Karpas-422 (cell line): ENCODE results near the gene KRI1. TPM values are rescaled to one million over a fixed set of nuclear protein-coding genes. Genes with fewer than 3 reads are reported as not detected.
A peak's percentile ranks its signal among the peaks of the same experiment; 100 is the strongest.

Experiments
- DNase-seq: peaks from one replicate; pipeline ENCODE4 v3.0.0-alpha.2; 2015
- H2AFZ ChIP-seq: fragments of 200-600 bp; sonication (generic); 2 replicates; pipeline ENCODE4 v1.6.1; 2014; ENCODE audit warnings: antibody characterized with exemption, low read length, mixed read lengths
- H3K27ac ChIP-seq: fragments of 200-600 bp; sonication (generic); 2 replicates; pipeline ENCODE4 v1.5.1; 2014; ENCODE audit warnings: mild to moderate bottlenecking, low read length, moderate library complexity
- H3K27me3 ChIP-seq: fragments of 200-600 bp; sonication (generic); 2 replicates; pipeline ENCODE4 v1.6.1; 2014; ENCODE audit warnings: low read length, mixed read lengths
- H3K36me3 ChIP-seq: fragments of 200-600 bp; sonication (generic); 2 replicates; pipeline ENCODE4 v1.6.1; 2014; ENCODE audit warnings: low read length, mixed read lengths; ENCODE audit not compliant: insufficient read depth
- H3K4me1 ChIP-seq: fragments of 200-600 bp; sonication (generic); 2 replicates; pipeline ENCODE4 v1.6.1; 2014; ENCODE audit warnings: mild to moderate bottlenecking, low read length, mixed read lengths
- H3K4me2 ChIP-seq: fragments of 200-600 bp; sonication (generic); 2 replicates; pipeline ENCODE4 v1.6.1; 2014; ENCODE audit warnings: low read length, low read depth, mild to moderate bottlenecking; ENCODE audit not compliant: poor library complexity, severe bottlenecking
- H3K4me3 ChIP-seq: fragments of 200-600 bp; sonication (generic); 2 replicates; pipeline ENCODE4 v1.5.1; 2014; ENCODE audit warnings: mild to moderate bottlenecking, antibody characterized with exemption, low read length, mixed read lengths
- H3K79me2 ChIP-seq: fragments of 200-600 bp; sonication (generic); 2 replicates; pipeline ENCODE4 v1.6.1; 2014; ENCODE audit warnings: mild to moderate bottlenecking, low read length, mixed read lengths
- H3K9ac ChIP-seq: fragments of 200-600 bp; sonication (generic); 2 replicates; pipeline ENCODE4 v1.6.0; 2014; ENCODE audit warnings: low read length
- H3K9me2 ChIP-seq: fragments of 200-600 bp; sonication (generic), shearing (Covaris generic); replicated peaks from 2 replicates; pipeline ENCODE4 v1.6.0; 2014; ENCODE audit warnings: mild to moderate bottlenecking, low read length, moderate library complexity; ENCODE audit not compliant: insufficient read depth
- H3K9me3 ChIP-seq: fragments of 300-700, 200-600 bp; sonication (generic); 2 replicates; pipeline ENCODE4 v1.6.1; 2014; ENCODE audit warnings: low read length, mixed read lengths
- H4K20me1 ChIP-seq: fragments of 200-600 bp; sonication (generic); 2 replicates; pipeline ENCODE4 v1.6.1; 2014; ENCODE audit warnings: mild to moderate bottlenecking, antibody characterized with exemption, low read length, low read depth; ENCODE audit not compliant: insufficient read depth
- total RNA-seq: library from RNA; depleted of rRNA; stranded (reverse); fragments of >200 nt; shearing (Covaris generic); gene quantifications from 2 replicates; pipeline ENCODE4 v1.2.3, GENCODE V29; 2014; ENCODE audit warnings: low replicate concordance; rRNA removed

Gene KRI1
- total RNA-seq = 30.0 and 41.7 TPM in 2 replicates

DNA sequence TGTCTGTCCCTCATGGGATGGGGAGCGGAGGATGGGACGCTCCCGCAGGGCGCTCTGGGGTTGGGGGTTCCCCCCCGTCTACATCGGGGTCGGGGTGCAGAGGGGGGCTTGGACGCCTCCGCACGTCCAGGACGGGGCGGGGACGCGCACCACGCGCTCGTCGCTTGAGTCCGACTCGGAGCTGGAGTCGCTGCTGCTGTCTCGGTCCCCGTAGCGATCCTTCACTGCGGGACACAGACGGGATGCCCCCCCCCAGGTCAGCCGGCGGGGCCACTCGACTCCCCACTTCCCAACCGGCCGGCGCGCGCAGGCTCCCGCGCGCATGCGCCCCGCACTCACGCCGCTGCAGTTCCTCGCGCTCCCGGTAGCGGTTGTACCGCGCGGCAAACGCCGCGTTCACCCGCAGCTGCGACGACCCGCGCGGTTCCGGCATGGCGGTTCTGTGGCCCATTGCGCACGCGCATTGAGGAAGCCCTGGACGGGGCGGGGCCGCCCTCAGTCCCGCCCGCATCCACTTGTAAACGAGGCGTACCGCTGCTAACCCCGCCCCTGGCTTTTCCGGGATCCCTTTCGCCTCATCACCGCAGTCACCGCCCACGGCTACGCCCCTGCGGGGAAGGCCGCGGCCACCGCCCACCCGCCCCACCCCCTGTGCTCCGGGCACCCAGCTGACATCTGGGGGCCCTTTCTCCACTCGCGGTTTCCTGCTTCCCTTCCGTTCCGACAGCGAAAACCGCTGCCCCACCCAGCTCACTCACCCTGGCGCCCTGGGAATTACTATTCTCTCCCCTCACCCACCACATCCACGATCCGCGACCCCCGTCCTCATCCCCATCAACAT lies at the start of gene KRI1:
KRI1 (minus strand) TSS at position 444 of the 841 bp plus-strand sequence; CDS start at position 433, 11 bp downstream.
- Histone ChIP-seq H3K4me1 (peaks cover 40% of the 10 kb centered on the region), H3K36me3 (peaks cover 15% of the 10 kb centered on the region), H2AFZ (peak within 1 kb of the TSS; percentile 32; the same call in 1 of the 2 replicates), H3K27me3 (no peaks in the 10 kb centered on the region), H3K9me3 (no peaks in the 10 kb centered on the region), H3K9ac (peak within 1 kb of the TSS; percentile 95), H3K4me2 (peak within 1 kb of the TSS; percentile 97), H3K27ac (peak within 1 kb of the TSS; percentile 73), H3K79me2 (peaks cover 20% of the 10 kb centered on the region), H3K4me3 (peak within 1 kb of the TSS; percentile 99), H4K20me1 (no peaks in the 10 kb centered on the region; the same call in 1 of the 2 replicates), H3K9me2 (no peaks in the 10 kb centered on the region)
- DNase-seq = peak; percentile 99

DNA sequence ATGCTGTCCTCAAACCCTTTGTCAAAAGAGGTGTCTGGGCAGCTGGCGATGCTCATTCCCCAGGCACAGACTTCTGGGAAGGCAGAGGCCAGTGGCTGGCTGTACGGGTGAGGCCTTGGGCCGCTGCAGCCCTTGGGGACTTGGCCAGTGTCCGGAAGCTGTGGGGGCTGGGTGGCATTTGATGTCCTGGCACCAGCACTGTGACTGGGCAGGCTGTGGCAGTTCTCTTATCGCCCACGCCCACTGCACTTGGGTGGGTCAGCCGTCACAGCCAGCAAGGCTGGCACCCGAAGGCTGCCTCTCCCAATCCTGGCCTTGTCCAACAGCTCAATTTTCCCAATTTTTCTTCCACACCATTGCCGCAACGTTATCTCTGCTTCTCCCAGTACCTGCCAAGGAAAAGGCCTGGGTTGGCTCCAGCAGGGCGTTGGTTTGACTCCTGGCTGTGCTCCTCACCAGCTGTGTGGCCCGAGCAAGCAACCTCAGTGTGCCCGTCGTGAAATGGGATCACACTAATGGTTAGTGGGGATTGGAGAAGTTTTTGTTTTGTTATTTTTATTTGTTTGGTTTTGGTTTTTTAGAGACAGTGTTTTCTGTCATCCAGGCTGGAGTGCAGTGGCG lies 46.8 kb upstream of the KRI1 start:
- H3K27me3 ChIP-seq = no peaks in the 10 kb centered on the region
- H3K4me1 ChIP-seq = no peaks in the 10 kb centered on the region
- DNase-seq = no peak
- no peaks in the 10 kb centered on the region for H3K36me3 ChIP-seq
- no peak overlapping the region for H3K9ac ChIP-seq
- no peaks in the 10 kb centered on the region for H3K9me2 ChIP-seq
- no peak overlapping the region for H3K27ac ChIP-seq
- no peaks in the 10 kb centered on the region for H4K20me1 ChIP-seq
- peaks cover 42% of the 10 kb centered on the region for H3K79me2 ChIP-seq
- H2AFZ ChIP-seq = no peak overlapping the region
- no peaks in the 10 kb centered on the region for H3K9me3 ChIP-seq
- no peak overlapping the region for H3K4me2 ChIP-seq
- H3K4me3 ChIP-seq = no peak overlapping the region

DNA sequence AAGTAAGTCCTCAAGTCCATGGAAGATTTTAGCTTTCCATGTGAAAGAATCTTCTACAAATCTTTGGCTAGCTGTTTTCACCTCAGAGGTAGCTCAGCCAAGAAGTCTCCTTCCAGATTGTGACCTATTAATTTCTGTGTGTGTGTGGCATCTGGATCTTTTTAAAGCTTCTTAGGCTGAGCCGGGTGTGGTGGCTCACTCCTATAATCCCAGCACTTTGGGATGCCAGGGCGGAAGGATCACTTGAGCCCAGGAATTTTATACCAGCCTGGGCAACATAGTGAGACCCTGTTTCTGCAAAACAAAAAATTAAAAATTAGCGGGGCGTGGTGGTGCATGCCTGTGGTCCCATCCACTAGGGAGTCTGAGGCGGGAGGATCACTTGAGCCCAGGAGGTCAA lies 46.1 kb upstream of the KRI1 start:
- no peaks in the 10 kb centered on the region for H3K9me2 ChIP-seq
- no peaks in the 10 kb centered on the region for H3K9me3 ChIP-seq
- H3K27me3 ChIP-seq = no peaks in the 10 kb centered on the region
- no peak overlapping the region for H3K9ac ChIP-seq
- H2AFZ ChIP-seq = no peak overlapping the region
- no peaks in the 10 kb centered on the region for H3K36me3 ChIP-seq
- H4K20me1 ChIP-seq = no peaks in the 10 kb centered on the region
- no peak for DNase-seq
- H3K4me1 ChIP-seq = no peaks in the 10 kb centered on the region
- H3K79me2 ChIP-seq = peaks cover 41% of the 10 kb centered on the region
- no peak overlapping the region for H3K4me2 ChIP-seq
- H3K27ac ChIP-seq = no peak overlapping the region
- H3K4me3 ChIP-seq = no peak overlapping the region

GRCh38 chr19:10604460-10604980 lies 38.7 kb upstream of the KRI1 start:
- Histone ChIP-seq H3K27ac (peak overlapping the region; percentile 91), H3K4me2 (peak overlapping the region; percentile 69), H3K9me3 (no peaks in the 10 kb centered on the region), H2AFZ (no peak overlapping the region), H3K4me3 (peak overlapping the region; percentile 76), H3K36me3 (no peaks in the 10 kb centered on the region), H3K27me3 (no peaks in the 10 kb centered on the region), H3K4me1 (peaks cover 22% of the 10 kb centered on the region), H3K9ac (peak overlapping the region; percentile 95), H3K79me2 (peaks cover 34% of the 10 kb centered on the region), H4K20me1 (no peaks in the 10 kb centered on the region), H3K9me2 (no peaks in the 10 kb centered on the region)
- peak; percentile 84 for DNase-seq

- peak; percentile 76 for DNase-seq
- H3K9me3 ChIP-seq = no peaks in the 10 kb centered on the region
- H3K4me2 ChIP-seq = peak overlapping the region; percentile 69
- H4K20me1 ChIP-seq = no peaks in the 10 kb centered on the region
- no peaks in the 10 kb centered on the region for H3K36me3 ChIP-seq
- no peak overlapping the region for H2AFZ ChIP-seq
- no peaks in the 10 kb centered on the region for H3K9me2 ChIP-seq
- H3K4me3 ChIP-seq = peak overlapping the region; percentile 76
- peak overlapping the region; percentile 95 for H3K9ac ChIP-seq
- H3K27me3 ChIP-seq = no peaks in the 10 kb centered on the region
- H3K79me2 ChIP-seq = peaks cover 32% of the 10 kb centered on the region
- H3K4me1 ChIP-seq = peaks cover 22% of the 10 kb centered on the region
- peak overlapping the region; percentile 91 for H3K27ac ChIP-seq
Observed at GRCh38 chr19:10603873-10604459, 38.2 kb upstream of the KRI1 start.

DNA sequence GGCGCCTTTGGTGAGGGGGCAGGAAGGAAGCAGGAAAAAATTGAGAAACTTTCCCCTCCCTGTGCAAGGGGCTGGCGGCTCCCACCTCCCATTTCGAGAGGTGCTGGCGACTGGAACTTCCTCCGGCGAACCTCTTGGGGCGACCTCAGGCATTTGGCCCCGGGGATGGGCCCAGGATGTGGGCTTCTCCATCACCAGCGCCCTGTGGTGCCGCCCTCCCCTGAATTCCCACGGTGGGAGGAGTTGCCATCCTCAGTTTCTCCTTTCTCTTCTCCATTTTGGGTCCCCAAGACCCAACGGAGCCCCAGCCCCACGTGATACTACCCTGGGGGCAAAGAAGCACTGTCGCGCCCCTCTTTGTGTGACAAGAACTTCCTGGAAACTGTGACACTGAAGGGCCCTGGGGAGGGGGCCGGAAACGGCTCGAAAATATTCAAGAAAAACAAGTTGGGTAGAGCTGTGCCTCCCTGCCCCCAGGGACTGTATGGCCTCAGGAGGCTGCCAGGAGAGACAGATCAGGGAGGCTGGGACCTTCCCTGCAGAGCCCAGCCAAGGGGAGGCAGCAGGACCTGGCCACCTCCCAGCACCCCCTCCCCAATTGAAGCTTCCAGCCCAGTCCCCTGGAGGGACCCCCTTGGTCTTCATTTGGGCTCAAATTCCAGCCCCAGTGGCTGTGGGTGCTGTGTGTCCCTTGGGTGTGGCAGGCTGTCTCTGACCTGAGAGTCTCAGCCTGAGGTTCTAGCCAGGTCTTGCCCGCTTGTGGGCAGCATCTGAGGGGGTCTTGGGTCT lies 37.5 kb upstream of the KRI1 start:
- H3K9ac ChIP-seq = peak overlapping the region; percentile 95
- H3K36me3 ChIP-seq = no peaks in the 10 kb centered on the region
- H2AFZ ChIP-seq = no peak overlapping the region
- no peaks in the 10 kb centered on the region for H3K9me2 ChIP-seq
- no peaks in the 10 kb centered on the region for H3K9me3 ChIP-seq
- H3K79me2 ChIP-seq = peaks cover 31% of the 10 kb centered on the region
- peak overlapping the region; percentile 91 for H3K27ac ChIP-seq
- H3K27me3 ChIP-seq = no peaks in the 10 kb centered on the region
- peaks cover 22% of the 10 kb centered on the region for H3K4me1 ChIP-seq
- H4K20me1 ChIP-seq = no peaks in the 10 kb centered on the region
- H3K4me3 ChIP-seq = peak overlapping the region; percentile 76
- peak overlapping the region; percentile 69 for H3K4me2 ChIP-seq
- DNase-seq = peak; percentile 92

GRCh38 chr19:10602330-10603083 lies 36.7 kb upstream of the KRI1 start:
- H3K79me2 ChIP-seq = peaks cover 29% of the 10 kb centered on the region
- DNase-seq = peak; percentile 95
- peak overlapping the region; percentile 91 for H3K27ac ChIP-seq
- H3K9me2 ChIP-seq = no peaks in the 10 kb centered on the region
- peak overlapping the region; percentile 95 for H3K9ac ChIP-seq
- H3K27me3 ChIP-seq = no peaks in the 10 kb centered on the region
- no peaks in the 10 kb centered on the region for H3K36me3 ChIP-seq
- H3K4me1 ChIP-seq = peaks cover 22% of the 10 kb centered on the region
- no peaks in the 10 kb centered on the region for H4K20me1 ChIP-seq
- peak overlapping the region; percentile 69 for H3K4me2 ChIP-seq
- no peak overlapping the region for H2AFZ ChIP-seq
- H3K4me3 ChIP-seq = peak overlapping the region; percentile 76
- H3K9me3 ChIP-seq = no peaks in the 10 kb centered on the region
